NCI-H1930 (cell line): ENCODE results near the gene MAP3K9.

ENCODE experiments used
- DNase-seq, 2 experiments: peaks; one replicate each; lab custom pipeline; 2025; lab: John Stamatoyannopoulos, UW

The MAP3K9 gene

GRCh38 chr14:70788898-70789297, 20.4 kb downstream of the MAP3K9 start:
- no peak for DNase-seq

- no peak for DNase-seq
Measured at GRCh38 chr14:70785556-70785955, 23.8 kb downstream of the MAP3K9 start.

- no peak for DNase-seq
Measured at GRCh38 chr14:70784886-70785285, 24.4 kb downstream of the MAP3K9 start.

GRCh38 chr14:70782361-70782760, 27.0 kb downstream of the MAP3K9 start:
- no peak for DNase-seq

GRCh38 chr14:70780396-70781075, 28.8 kb downstream of the MAP3K9 start:
- no peak for DNase-seq

- no peak for DNase-seq
Measured at GRCh38 chr14:70779667-70780066, 29.6 kb downstream of the MAP3K9 start.

GRCh38 chr14:70776197-70776596, 33.1 kb downstream of the MAP3K9 start:
- DNase-seq = no peak

GRCh38 chr14:70773182-70773862, 36.0 kb downstream of the MAP3K9 start:
- no peak for DNase-seq

- no peak for DNase-seq
Measured at GRCh38 chr14:70771781-70772212, 37.5 kb downstream of the MAP3K9 start.

- no peak for DNase-seq
Measured at GRCh38 chr14:70770490-70770889, 38.8 kb downstream of the MAP3K9 start.

- DNase-seq = no peak
Measured at GRCh38 chr14:70759398-70759797, 49.9 kb downstream of the MAP3K9 start.

- no peak for DNase-seq
Measured at GRCh38 chr14:70755655-70756054, 53.7 kb downstream of the MAP3K9 start.

GRCh38 chr14:70754991-70755390, 54.3 kb downstream of the MAP3K9 start:
- no peak for DNase-seq

- no peak for DNase-seq
Measured at GRCh38 chr14:70753518-70753953, 55.8 kb downstream of the MAP3K9 start.

- no peak for DNase-seq
Measured at GRCh38 chr14:70748422-70748821, 60.9 kb downstream of the MAP3K9 start.

- DNase-seq = no peak
Measured at GRCh38 chr14:70744641-70745040, 64.7 kb downstream of the MAP3K9 start.

- DNase-seq = no peak
Measured at GRCh38 chr14:70742316-70742715, 67.0 kb downstream of the MAP3K9 start.

- no peak for DNase-seq
Measured at GRCh38 chr14:70741482-70741881, 67.8 kb downstream of the MAP3K9 start.

GRCh38 chr14:70735043-70735442, 74.3 kb downstream of the MAP3K9 start:
- DNase-seq = no peak

GRCh38 chr14:70731447-70732239, 77.7 kb downstream of the MAP3K9 start:
- no peak for DNase-seq

- DNase-seq = no peak
Measured at GRCh38 chr14:70730393-70730792, 78.9 kb downstream of the MAP3K9 start.

GRCh38 chr14:70726651-70727375, 82.5 kb downstream of the MAP3K9 start:
- DNase-seq = no peak
